GM19328 (cell line): ENCODE measurements around the gene SPC24.
"Not testable (repeated sequence)": the region's sequence is repeated elsewhere in the genome, so short reads cannot be mapped to it uniquely, and the experiment has no call there.

Experiments
- ATAC-seq: cut with Tn5 transposase; IDR thresholded peaks from one replicate; pipeline ENCODE4 v1.9.1; 2021; ENCODE audit warnings: mild to moderate bottlenecking, moderate library complexity; ENCODE audit not compliant: unreplicated experiment

The SPC24 gene

DNA sequence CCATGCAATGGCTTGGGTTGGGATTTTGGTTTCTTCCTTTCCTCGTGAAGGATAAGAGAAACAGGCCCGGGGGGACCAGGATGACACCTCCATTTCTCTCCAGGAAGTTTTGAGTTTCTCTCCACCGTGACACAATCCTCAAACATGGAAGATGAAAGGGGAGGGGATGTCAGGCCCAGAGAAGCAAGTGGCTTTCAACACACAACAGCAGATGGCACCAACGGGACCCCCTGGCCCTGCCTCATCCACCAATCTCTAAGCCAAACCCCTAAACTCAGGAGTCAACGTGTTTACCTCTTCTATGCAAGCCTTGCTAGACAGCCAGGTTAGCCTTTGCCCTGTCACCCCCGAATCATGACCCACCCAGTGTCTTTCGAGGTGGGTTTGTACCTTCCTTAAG lies 24.1 kb downstream of the SPC24 start:
- ATAC-seq, result no peak

- no peak for ATAC-seq
These were observed 24.6 kb downstream of the SPC24 start for GRCh38 chr19:11130824-11131455.

DNA sequence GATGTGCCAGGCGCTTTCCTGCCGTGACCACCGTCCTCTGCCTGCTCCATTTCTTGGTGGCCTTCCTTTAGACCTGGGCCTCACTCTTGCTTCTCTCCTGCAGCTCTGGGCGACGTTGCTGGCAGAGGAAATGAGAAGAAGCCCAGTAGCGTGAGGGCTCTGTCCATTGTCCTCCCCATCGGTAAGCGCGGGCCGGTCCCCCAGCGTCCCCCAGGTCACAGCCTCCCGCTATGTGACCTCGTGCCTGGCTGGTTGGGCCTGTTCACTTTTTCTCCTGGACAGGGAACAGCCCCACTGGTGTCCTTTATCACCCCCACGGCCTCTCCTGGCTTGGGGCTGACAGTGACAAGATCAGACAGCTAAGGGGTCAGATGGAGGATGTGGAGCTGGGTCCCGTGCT lies 27.7 kb downstream of the SPC24 start:
- ATAC-seq, result no peak

DNA sequence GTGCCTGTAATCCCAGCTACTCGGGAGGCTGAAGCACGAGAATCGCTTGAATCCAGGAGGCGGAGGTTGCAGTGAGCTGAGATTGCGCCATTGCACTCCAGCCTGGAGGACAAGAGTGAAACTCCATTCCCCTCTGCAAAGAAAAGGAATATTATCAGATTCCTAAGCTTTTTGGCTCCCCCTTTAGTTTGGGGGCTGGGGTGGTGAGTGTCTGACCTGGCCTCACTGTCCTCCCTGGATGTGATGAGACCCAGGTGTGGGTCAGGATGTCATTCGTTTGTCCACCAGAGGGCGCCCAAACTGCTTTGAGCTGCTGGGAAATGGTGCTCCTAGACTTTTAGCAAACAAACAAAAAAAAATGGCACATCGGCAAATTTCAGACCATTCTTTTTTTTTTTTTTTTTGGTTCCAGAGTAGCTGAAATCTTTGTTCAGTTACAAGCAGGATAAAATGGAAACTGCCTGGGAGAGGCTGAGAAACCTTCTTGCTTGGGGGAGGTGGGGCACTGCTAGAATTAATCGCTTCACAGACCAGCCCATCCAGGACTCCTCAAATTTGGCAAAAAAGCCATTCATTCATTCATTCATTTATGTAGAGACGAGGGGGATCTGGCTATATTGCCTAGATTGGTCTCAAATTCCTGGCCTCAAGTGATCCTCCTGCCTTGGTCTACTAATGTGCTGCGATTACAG lies 29.4 kb downstream of the SPC24 start:
- ATAC-seq, result no peak

DNA sequence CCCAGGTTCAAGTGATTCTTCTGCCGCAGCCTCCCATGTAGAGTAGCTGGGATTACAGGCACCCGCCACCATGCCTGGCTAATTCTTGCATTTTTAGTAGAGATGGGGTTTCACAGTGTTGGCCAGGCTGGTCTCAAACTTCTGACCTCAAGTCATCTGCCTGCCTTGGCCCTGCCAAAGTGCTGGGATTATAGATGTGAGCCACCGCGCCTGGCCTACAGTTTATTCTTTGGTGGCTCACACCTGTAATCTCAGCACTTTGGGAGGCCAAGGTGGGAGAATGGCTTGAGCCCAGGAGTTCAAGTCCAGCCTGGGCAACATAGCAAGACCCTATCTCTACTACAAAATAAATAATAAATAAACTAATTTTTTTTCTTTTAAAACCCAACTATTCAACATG lies 31.4 kb downstream of the SPC24 start:
- ATAC-seq, result not testable (repeated sequence)

DNA sequence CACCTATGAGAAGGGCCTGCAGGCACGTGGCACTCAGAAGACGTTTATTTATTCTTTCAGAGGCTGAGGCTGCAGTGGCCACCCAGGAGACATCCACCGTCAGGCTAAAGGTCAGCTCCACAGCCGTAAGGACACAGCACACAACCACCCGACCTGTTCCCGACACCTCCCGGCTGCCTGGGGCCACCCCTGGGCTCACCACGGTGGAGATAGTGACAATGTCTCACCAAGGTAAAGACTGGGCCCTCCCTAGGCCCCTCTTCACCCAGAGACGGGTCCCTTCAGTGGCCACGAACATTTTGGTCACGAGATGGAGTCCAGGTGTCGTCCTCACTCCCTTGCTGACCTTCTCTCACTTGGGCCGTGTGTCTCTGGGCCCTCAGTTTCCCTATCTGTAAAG lies 32.5 kb downstream of the SPC24 start:
- ATAC-seq, result no peak

GRCh38 chr19:11121963-11122362 lies 33.6 kb downstream of the SPC24 start:
- not testable (repeated sequence) for ATAC-seq

- ATAC-seq, result no peak
These were observed 39.1 kb downstream of the SPC24 start for GRCh38 chr19:11116507-11116906.

DNA sequence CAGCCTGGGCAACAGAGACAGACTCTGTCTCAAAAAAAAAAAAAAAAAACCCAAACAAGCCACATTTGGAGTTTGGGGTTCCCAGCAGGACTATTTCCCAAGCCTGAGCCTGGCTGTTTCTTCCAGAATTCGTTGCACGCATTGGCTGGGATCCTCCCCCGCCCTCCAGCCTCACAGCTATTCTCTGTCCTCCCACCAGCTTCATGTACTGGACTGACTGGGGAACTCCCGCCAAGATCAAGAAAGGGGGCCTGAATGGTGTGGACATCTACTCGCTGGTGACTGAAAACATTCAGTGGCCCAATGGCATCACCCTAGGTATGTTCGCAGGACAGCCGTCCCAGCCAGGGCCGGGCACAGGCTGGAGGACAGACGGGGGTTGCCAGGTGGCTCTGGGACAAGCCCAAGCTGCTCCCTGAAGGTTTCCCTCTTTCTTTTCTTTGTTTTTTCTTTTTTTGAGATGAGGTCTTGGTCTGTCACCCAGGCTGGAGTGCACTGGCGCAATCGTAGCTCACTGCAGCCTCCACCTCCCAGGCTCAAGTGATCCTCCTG lies 39.6 kb downstream of the SPC24 start:
- no peak for ATAC-seq

DNA sequence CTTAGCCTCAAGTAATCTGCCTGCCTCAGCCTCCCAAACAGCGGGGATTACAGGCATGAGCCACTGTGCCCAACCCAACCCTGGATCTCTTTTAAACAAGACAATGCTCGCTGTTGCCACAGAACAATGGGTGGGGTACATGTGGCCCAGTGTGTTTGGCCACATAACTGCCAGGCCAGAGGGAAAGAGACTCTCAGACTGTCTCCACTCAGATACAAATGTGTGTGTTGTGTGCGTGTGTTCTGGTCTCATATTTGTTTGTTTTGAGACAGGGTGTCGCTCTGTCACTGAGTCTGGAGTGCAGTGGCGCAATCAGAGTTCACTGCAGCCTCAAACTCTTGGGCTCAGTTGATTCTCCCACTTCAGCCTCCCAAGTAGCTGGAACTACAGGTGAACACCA lies 40.5 kb downstream of the SPC24 start:
- no peak for ATAC-seq

DNA sequence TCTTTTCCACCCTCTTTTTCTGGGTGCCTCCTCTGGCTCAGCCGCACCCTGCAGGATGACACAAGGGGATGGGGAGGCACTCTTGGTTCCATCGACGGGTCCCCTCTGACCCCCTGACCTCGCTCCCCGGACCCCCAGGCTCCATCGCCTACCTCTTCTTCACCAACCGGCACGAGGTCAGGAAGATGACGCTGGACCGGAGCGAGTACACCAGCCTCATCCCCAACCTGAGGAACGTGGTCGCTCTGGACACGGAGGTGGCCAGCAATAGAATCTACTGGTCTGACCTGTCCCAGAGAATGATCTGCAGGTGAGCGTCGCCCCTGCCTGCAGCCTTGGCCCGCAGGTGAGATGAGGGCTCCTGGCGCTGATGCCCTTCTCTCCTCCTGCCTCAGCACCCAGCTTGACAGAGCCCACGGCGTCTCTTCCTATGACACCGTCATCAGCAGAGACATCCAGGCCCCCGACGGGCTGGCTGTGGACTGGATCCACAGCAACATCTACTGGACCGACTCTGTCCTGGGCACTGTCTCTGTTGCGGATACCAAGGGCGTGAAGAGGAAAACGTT lies 42.4 kb downstream of the SPC24 start:
- no peak for ATAC-seq

- no peak for ATAC-seq
These were observed 43.8 kb downstream of the SPC24 start for GRCh38 chr19:11111771-11112144.

DNA sequence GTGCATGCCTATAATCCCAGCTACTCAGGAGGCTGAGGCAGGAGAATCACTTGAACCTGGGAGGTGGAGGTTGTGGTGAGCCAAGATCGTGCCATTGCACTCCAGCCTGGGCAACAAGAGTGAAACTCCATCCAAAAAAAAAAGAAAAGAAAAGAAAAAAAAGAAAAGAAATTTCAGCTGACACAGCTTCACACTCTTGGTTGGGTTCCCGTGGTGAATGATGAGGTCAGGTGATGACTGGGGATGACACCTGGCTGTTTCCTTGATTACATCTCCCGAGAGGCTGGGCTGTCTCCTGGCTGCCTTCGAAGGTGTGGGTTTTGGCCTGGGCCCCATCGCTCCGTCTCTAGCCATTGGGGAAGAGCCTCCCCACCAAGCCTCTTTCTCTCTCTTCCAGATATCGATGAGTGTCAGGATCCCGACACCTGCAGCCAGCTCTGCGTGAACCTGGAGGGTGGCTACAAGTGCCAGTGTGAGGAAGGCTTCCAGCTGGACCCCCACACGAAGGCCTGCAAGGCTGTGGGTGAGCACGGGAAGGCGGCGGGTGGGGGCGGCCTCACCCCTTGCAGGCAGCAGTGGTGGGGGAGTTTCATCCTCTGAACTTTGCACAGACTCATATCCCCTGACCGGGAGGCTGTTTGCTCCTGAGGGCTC lies 44.3 kb downstream of the SPC24 start:
- no peak for ATAC-seq

- ATAC-seq, result no peak
These were observed 46.8 kb downstream of the SPC24 start for GRCh38 chr19:11108746-11109145.

GRCh38 chr19:11106477-11106876 lies 49.1 kb downstream of the SPC24 start:
- no peak for ATAC-seq

GRCh38 chr19:11105014-11105636 lies 50.5 kb downstream of the SPC24 start:
- no peak for ATAC-seq

DNA sequence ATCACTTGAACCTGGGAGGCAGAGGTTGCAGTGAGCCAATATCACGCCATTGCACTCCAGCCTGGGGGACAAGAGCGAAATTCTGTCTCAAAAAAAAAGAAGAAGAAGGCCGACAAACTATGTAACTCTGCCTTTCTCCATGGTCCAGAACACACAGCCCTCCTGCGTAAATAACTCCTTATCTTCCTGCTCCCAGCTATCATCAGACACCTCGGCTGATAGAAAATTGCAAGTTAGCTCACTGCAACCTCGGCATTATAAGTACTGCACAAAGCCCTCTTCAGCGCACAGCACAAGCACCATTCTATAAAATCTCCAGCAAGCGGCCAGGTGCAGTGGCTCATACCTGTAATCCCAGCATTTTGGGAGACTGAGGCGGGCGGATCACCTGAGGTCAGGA lies 51.9 kb downstream of the SPC24 start:
- not testable (repeated sequence) for ATAC-seq

DNA sequence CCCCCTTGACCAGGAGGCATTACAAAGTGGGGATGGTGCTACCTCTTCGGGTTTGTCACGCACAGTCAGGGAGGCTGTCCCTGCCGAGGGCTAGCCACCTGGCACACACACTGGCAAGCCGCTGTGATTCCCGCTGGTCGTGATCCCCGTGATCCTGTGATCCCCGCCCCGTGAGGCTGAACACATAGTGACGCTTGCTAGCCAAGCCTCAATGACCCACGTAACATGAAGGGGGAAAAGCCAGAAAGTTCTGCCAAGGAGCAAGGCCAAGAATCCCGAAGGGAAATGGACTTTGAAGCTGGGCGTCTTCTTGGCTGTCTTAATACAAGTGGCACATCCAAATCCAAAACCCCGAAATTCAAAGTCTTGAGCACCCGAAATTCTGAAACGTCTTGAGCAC lies 52.6 kb downstream of the SPC24 start:
- no peak for ATAC-seq

DNA sequence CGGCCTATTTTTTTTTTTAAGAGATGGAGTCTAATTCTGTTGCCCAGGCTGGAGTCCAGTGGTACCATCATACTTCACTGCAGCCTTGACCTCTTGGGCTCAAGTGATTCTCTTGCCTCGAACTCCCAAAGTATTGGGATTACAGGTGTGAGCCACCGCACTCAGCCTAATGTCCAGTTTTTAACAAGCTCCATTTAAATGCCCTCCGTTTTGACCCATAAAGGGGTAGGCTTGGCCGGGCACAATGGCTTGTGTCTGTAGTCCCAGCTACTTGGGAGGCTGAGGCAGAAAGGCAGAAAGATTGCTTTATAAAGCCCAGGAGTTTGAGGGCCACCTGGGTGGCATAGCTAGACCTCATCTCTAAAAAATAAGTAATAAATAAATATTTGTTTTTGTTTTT lies 54.5 kb downstream of the SPC24 start:
- no peak for ATAC-seq

GRCh38 chr19:11100049-11100448 lies 55.5 kb downstream of the SPC24 start:
- no peak for ATAC-seq

GRCh38 chr19:11098861-11099260 lies 56.7 kb downstream of the SPC24 start:
- ATAC-seq, result no peak
